ENCODE results near the gene VNN1.
"Not testable (repeated sequence)": the region's sequence is repeated elsewhere in the genome, so short reads cannot be mapped to it uniquely, and the experiment has no call there.

VNN1 gene

DNA sequence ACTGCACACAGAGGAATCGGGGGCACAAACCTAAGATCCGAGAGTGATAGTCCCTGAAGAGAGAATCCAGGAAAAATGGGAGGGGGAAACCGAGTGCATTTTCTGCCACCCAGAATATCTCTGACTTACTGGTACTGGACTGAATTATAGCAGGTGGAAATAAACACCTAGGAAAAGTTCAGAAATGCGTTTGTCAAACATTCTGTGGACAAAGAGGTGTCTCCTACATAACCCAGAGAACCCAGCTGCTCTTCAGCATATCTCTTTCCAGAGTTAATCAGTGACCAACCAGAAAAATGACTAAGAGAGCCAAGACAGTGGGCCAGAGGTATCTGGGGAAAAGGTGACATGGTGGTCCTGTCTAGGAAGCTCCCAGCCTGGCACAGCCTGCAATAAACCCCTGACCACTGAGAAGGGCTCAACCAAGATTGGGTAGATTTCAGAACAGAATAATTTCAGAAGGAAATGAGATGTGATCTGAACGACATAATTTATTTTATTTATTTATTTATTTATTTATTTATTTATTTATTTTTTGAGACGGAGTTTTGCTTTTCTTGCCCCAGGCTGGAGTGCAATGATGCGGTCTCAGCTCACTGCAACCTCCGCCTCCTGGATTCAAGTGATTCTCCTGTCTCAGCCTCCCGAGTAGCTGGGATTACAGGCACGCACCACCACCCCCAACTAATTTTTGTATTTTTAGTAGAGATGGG lies 6.0 kb upstream of the VNN1 start:
- DNase-seq: no peak

DNA sequence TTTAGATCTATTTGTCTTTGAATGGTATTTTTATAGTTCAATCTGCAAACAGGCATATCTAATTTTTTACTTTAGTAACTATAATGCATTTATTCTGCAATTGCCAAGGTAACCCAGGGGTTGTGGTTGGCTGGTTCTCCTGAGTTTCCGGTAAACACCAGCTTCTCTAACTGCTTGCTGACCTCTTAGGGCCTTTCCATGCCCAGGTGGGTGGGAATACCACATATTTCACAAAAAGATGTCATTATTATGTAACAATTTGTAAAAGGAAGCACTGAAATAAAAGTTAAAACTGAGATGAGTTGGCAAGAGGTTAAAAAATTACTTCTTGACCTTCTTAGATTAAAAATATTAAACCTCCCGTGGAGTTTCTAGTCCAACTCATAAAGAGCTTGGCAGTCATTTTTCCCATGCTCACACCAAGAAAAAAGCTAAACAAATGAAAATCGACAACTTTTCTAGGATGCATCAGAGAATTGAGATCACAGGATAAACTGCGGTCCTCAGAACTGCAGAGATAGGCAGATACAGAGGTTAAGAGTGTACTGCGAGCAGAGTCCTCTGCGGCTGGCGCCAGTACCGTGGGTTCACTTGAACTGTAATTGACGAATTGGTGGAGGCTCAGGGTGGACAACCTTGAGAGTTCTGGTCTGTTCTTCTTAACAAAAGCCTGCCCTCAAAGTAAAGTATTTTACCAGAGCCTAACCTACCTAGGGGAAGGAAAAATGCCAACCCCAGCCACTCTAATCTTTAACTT lies 2.2 kb upstream of the VNN1 start:
- no peak for DNase-seq

DNA sequence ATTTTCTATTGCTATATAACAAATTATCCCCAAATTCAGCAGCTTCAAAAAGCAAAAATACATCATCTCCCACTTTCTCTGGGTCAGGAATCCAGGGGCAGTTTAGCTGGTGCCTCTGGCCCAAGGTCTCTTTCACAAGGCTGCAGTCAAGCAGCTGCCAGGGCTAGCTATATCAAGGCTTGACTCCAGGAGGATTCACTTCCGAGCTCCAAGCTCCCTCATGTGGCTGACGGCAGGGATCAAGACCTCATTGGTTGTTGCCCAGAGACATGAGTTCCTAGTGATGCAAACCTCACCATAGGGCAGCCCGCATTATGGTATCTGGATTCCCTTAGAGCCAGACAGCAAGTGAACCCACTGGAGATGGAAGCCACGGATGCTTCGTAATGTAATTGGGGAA lies 1.3 kb upstream of the VNN1 start:
- no peak for DNase-seq

DNA sequence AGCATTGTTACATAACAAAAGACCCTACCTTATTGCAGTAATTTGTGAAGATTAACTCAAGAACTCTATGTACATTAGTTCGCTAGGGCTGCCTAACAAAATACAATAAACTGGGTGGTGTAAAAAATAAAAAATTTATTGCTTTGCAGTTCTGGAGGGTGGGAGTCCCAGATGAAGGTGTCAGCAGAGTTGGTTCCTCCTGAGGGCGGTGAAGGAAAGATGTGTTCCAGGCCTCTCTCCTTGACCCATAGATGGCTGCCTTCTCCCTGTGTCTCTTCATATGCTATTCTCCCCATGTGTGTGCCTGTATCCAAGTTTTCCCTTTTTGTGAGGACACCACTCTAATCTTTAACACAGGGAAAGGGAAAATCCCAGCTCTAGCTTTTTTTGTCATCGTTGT lies 305 bp upstream of the VNN1 start:
- DNase-seq: no peak

DNA sequence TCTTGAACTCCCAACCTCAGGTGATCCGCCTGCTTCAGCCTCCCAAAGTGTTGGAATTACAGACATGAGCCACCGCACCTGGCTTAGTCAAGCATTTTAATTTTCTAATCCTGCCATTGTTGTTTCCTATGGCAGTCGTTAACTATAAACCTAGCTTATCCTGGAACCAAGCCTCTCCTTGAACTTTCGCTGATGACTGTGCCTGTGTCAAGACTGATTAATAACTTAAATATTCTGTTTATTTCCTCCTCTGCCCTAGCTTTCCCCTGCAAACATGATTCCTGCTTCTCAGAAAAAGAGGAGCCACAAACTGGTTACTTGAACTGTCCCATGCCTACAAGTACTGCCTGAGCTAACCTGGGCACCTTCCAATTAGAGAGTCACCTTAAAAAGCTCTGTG lies 1.5 kb downstream of the VNN1 start:
- no peak for DNase-seq

DNA sequence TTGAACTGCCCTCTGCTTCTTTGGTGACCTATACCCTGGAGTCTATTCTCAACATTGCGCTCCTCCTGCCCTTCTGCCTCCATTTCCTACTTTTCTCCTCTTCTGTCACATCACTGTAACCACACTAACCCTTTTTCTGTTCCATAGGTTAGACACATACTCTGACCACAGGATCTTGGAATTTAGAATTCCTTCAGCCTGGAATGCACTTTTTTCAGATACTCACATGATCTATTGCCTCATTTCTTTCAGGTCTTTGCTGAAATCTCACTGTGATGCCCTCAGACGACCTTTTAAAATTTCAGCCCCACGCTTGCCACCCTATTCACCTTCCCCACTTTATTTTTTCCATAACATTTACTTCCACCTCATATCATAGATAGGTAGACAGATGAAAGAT lies 5.1 kb downstream of the VNN1 start:
- DNase-seq: no peak

DNA sequence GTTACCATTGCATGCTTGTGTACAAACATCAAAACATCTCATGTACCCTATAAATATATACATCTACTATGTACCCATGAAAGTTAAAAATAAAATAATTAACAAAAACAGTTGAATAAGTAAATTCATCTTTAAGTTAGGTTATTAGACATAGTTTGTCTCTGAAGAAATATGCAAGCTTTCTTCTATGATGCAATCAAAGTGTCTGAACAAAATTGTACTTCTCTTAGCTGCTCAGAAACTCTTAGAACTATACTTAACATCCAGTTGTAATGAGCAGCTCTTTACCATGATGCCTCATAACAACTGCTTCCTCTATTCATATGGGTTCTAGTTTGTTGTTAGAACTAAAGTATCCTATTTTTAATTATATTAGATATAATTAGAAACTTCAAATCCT lies 5.9 kb downstream of the VNN1 start:
- no peak for DNase-seq

DNA sequence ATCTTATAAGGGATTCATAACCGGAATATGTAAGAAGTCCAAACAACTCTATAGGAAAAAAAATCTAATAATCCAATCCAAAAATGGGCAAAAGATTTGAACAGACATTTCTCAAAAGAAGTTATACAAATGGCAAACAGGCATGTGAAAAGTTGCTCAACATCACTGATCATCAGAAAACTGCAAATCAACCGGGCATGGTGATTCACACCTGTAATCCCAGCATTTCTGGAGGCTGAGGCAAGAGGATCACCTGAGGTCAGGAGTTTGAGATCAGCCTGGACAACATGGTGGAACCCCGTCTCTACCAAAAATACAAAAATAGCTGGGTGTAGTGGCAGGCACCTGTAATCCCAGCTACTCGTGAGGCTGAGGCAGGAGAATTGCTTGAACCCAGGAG lies 7.1 kb downstream of the VNN1 start:
- not testable (repeated sequence) for DNase-seq

DNA sequence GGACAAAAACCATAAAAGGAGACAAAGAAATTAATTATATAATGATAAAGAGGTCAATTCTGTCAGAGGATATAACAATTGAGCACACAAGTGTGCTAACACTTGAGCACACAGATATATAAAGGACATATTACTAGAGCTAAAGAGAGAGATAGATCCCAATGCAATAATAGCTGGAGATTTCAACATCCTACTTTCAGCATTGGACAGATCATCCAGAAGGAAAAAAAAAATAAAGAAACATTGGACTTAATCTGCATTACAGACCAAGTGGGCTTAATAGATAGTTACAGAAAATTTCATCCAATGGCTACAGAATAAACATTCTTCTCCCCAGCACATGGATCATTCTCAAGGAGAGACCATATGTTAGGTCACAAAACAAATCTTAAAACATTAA lies 9.9 kb downstream of the VNN1 start:
- no peak for DNase-seq

DNA sequence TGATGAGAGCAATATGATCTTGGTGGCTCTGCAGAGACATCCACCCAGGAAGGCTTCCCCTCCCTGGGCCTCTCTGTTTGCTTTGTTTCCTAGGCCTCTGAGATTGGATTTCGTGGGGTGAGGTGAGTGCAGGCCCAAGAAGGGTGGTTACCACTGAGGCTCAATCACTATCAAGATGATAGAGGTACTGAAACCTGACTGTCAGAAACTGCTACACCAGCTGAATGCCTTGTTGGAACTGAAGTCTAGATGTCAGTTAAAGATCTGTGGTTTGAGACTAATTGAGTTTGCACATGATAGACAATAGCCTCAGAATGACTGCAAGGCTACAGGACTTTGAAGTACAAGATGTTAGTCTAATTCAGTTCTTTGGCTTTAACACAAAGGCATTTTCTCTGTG lies 15.2 kb downstream of the VNN1 start:
- DNase-seq: no peak

DNA sequence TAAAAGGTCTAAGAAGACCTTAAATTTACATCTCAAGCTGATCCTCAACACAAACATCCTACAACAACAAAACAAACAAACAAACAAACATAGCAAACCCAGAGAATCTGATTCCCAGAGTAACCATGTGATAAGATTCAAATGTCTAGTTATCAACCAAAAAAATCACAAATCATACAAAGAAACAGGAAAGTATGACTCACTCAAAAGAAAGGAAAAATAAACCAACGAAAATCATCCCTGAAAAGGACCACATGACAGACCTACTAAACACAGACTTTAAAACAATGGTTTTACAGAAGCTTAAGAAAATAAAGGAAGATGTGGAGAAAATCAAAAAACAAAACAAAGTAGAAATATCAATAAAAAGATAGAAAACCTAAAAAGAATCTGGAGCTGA lies 18.1 kb downstream of the VNN1 start:
- DNase-seq: no peak

DNA sequence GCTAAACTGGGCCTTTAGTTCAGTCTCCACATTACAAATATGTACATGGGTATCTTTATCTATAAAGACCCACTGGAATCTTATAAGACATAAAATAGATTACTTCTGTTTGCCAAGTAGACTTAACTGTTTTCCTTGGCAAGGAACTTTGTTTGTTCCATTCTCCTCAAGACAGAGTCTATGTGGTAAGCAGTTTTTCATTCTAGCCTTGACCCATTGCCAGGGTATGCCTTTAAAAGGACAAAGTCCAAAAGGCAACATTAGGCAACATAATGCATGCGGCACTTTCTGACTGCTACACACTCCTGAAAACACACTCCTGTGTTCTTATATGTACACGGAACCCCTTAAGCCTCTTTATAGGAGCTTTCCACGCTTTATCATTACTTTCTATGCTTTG lies 20.4 kb downstream of the VNN1 start:
- DNase-seq: no peak

DNA sequence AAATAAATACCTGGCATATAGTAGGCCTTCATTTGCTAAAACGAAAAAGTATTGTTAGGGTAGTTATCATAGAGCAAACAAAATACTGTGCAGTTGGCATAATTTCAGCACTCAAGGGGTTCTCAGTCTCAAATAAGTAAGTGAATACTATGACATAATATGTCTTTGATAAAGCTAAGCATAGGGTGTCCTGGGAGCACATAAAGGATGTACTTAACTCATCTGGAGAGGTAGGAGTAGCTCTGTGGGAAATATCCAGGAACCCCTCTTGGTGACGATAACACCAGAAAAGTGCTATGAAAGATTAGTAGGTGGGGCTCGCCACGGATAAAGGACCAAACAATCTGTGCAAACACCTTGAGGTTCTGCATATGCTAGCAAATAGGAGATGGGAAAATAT lies 23.2 kb downstream of the VNN1 start:
- no peak for DNase-seq

DNA sequence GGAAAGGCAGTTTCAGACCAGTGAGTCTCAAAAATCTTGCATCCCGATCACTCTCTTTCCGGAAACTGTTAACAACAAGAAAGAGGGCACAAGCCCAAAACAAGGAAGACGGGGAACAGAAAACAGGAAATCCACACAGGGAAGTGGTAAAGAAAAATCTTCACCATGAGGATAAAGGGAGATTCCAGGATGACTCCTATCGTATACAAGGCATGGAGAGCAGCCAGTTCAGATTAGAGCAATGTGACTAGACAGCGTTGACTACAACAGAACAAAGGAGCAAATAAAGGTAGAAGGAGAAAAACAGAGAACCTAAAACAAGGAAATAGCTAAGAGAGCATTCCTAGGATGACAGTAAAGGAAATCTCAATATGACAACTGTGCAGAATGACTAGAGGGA lies 26.5 kb downstream of the VNN1 start:
- DNase-seq: no peak

DNA sequence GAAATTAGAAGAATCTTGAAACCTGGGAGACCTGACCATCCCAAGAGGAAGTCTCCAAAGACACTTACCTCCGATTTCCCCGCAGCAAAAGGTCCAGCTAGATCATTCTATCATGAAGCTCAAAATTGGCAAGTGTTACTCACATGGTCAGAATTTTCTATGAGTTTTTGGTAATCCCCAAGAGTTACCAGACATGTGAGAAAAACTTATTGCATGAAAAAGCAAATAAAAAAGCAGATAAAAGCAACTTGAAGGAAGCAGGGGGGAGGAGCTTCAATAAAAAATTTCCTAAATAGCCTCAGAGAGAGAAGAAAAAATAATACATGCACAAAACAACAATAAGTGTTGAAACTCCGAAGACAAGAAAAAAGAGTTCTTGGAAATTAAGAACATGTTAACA lies 27.3 kb downstream of the VNN1 start:
- no peak for DNase-seq

DNA sequence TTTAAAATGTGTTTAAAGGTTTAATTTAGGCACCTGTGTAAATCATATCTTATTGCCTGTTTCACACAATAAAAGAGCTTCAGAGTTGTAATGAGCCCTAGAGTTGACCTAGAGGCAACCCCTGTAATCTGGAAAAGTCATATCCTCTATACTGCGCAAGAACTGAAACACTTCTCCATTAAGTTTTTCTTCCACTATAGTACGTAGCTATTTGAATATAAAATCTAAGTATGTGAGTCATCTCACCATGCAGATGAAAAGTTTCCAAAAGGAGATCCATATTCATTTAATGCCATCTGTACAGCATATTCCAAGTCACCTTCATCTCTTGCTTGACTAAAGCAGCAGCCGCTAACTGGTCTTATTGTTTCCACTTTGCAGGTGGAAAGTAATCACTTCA lies 28.8 kb downstream of the VNN1 start:
- no peak for DNase-seq

DNA sequence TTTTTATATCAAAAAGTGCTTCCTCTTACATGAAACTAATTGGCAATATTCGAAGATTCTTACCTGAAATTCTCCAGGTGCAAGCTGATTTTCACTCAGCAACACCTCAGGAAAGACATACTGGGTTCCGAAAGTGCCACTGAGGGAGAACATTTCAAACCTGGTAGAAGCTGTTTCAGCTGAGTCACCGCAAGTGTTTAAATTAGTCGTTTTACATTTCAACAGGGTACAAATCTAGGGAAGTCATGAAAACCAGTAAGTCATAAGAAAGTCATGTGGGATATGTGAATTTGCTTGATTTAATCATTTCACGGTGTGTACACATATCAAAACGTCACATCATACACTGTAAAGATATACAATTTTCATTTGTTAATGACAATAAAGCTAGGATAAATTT lies 29.6 kb downstream of the VNN1 start:
- DNase-seq: no peak

DNA sequence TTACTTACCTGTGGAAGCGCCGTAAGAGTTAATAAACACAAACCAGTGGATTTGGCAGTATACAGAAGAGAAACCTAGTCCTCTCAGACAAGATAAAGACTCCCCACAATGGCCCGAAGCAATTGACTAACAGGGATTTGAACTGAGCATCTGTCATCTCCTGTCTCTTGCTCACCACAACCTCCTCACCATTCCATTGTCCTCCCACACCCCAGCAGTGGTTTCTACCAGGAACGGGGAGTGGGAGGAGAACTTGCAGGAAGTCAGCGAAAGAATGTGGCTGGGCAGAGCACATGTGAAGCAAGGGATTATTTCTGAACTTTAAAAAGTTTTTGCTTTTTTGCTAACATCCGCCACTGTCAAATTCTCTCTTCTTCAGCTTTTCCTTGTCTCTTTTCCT lies 30.3 kb downstream of the VNN1 start:
- DNase-seq: no peak

DNA sequence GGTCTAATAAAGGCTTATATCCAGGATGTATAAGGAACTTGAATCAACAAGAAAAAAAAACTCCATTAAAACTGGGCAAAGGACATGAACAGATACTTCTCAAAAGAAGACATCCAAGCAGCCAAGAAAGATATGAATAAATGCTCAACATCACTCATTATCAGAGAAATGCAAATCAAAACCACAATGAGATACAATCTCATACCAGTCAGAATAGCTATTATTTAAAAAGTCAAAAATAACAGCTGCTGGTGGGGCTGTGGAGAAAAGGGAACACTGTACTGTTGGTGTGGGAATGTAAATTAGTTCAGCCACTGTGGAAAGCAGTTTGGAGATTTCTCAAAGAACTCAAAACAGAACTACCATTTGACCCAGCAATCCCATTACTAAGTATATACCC lies 34.8 kb downstream of the VNN1 start:
- not testable (repeated sequence) for DNase-seq

DNA sequence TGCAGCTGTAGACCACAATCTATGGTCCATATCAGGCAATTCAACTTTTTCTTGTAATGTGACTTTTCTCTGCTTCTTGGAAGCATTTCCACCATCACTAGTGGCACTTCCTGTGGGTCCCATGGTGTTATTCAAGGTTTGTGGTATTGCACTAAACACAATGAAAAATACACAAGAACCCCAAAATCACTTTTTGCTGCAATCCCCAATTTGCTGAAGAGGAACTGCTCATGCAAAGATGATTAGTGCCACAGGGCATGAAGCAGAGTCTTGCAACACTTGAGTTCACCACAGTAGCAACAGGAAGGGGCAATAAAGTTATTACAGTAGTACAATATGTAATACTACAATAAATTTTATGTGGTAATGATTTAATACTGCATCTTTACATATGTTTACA lies 38.1 kb downstream of the VNN1 start:
- no peak for DNase-seq

DNA sequence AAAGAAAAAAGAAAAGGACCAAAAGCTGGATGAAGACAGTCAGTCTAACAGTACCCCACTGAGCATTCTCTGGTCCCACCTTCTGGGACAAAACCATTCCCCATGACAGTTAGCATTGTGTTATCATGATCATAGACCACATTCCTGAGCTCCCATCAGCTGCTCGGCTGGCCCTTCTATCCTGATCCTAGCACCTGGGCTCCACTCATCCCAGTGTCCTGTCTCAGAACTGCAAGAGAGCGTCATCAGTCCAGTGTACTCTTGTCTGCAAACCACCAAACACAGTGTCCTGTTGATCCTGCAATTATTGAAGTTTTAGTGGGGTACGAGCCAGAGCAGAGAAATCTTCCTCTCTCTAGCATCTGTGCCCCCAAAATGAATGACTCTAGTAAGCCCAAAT lies 38.9 kb downstream of the VNN1 start:
- no peak for DNase-seq

DNA sequence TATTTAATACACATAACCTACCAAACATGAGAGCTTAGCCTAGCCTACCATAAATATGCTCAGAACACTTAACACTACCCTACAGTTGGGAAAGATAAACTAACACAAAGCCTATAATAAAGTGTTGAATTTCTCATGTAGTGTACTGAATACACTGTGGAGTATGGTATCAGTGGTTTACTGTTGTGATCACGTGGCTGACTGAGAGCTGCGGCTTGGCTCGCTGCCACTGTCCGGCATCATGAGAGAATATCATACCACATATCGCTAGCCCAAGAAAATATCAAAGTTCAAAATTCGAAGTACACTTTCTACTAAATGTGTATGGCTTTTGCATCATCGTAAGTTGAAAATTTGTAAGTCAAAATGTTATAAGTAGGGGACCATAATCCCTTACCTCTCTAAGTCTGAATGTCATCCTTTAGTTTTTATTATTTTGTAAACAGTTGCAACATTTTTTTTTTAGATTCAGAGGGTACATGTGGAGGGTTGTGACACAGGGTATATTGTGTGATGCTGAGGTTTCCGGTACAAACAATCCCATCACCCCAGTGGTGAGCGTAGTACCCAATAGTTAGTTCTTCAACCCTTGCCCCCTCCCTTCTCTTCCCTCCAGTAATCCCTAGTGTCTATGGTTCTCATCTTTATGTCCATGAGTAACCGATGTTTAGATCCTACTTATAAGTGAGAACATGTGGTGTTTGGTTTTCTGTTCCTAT lies 40.3 kb downstream of the VNN1 start:
- DNase-seq: no peak

DNA sequence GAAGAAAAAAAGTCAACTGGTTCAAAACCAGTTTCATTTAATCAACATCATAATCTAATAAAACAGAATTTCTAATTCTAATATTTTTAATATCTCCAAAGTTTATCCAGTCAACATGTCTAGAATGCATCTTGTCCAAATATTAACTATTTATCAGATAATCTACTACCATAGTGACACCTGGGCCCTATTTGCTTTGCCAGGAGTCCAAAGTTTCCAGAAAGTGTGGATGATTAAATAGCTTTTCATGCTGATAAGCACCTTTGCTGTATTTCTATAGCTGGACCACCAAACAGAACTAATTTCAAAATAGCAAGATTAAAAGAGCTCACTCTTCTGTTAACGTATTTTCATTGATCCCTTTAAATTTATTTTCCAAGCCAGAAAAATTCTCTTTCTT lies 42.6 kb downstream of the VNN1 start:
- no peak for DNase-seq

DNA sequence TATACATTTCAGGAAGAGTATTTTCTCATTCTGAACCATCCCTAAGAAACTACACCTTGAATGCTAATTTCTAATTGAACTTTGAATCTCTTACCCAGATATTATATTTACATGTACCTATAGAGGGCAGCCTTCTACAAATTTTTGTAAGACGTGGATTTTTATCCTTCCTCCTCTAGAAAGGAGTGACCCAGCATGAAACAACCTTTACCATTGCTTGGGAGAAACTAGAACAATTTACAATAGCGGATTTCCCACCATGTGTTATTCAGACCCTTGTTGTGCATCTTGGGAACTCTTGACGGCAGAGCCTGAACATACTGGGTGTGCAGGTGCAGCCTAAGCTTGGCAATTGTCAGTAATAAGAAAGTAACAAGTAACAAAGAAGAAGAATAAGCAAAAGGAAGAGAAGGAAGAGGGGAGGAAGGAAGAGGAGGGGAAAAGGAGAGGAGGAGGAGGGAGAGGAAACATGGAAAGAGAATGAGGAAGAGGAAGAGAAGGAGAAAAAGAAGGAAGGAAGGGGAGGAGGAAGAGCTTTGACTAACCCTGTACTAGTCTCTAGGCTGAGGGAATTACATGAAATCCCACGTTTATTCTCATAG lies 44.1 kb downstream of the VNN1 start:
- no peak for DNase-seq
